Breast epithelium (tissue), 4 donors: ENCODE results near the gene PKDREJ. TPM values are rescaled to one million over a fixed set of nuclear protein-coding genes. Genes with fewer than 3 reads are reported as not detected.
A peak's percentile ranks its signal among the peaks of the same experiment; 100 is the strongest.

Source experiments
- DNase-seq, 2 donors: peaks; one replicate each; pipeline ENCODE4 v3.0.0-alpha.2; 2019; ENCODE audit warnings: low spot score in 2 of 2
- H3K27ac ChIP-seq, 2 donors: fragments of 200-600 bp; sonication (generic) in 1 of 2; one replicate each; pipeline ENCODE4 v1.5.1; 2016 to 2019; ENCODE audit warnings: mild to moderate bottlenecking in 1 of 2
- H3K27me3 ChIP-seq, 2 donors: fragments of 200-600 bp; sonication (generic) in 1 of 2; one replicate each; pipeline versions ENCODE4 v1.5.1 to v1.6.0; 2017 to 2019; ENCODE audit warnings: control low read depth in 1 of 2, mild to moderate bottlenecking in 1 of 2
- H3K36me3 ChIP-seq: fragments of 200-600 bp; one replicate; pipeline ENCODE4 v1.5.1; 2019
- H3K4me1 ChIP-seq, 2 donors: fragments of 200-600 bp; sonication (generic); one replicate each; pipeline ENCODE4 v1.5.1; 2016 to 2019; ENCODE audit warnings: control low read depth in 1 of 2
- H3K4me3 ChIP-seq, 3 donors: fragments of 200-600 bp; sonication (generic); 1 replicate in 2 of 3; 2 replicates in 1 of 3; pipeline ENCODE4 v1.5.1; 2016 to 2019; ENCODE audit warnings: mild to moderate bottlenecking in 3 of 3, moderate library complexity in 2 of 3
- H3K9me3 ChIP-seq, 2 donors: fragments of 200-600 bp; sonication (generic) in 1 of 2; one replicate each; pipeline ENCODE4 v1.5.1; 2016 to 2019; ENCODE audit warnings: control low read depth in 1 of 2
- POLR2A ChIP-seq: fragments of 450-650 bp; IDR thresholded peaks from one replicate; pipeline ENCODE4 v1.6.1; 2016; ENCODE audit warnings: antibody characterized with exemption, mild to moderate bottlenecking, moderate library complexity
- POLR2AphosphoS5 ChIP-seq, 3 donors: sonication (generic); formaldehyde crosslinking; IDR thresholded peaks; one replicate each; pipeline ENCODE4 v1.6.1; 2017; ENCODE audit warnings: antibody characterized with exemption in 3 of 3
- intact Hi-C: fragments of 100-400 bp; cut with DNase I; formaldehyde crosslinking; loops from one replicate; pipeline ENCODE4 v1.15.1; 2023; ENCODE audit warnings: low total_unique reads
- total RNA-seq, 3 donors: library from RNA; depleted of rRNA; stranded (reverse); fragments of >200 nt; gene quantifications; one replicate each; pipeline ENCODE4 v1.1.0, GENCODE V29; 2016
- TF ChIP-seq, protein P1 (sequence below), 3 donors: fragments of 450-650 bp; IDR thresholded peaks; one replicate each; pipeline ENCODE4 v1.5.1; 2016 to 2017; ENCODE audit warnings: antibody characterized with exemption in 3 of 3, mild to moderate bottlenecking in 3 of 3, moderate library complexity in 3 of 3

The PKDREJ gene
- total RNA-seq, 3 donors from 2014 or later = 0.16 TPM; not detected in 2

DNA sequence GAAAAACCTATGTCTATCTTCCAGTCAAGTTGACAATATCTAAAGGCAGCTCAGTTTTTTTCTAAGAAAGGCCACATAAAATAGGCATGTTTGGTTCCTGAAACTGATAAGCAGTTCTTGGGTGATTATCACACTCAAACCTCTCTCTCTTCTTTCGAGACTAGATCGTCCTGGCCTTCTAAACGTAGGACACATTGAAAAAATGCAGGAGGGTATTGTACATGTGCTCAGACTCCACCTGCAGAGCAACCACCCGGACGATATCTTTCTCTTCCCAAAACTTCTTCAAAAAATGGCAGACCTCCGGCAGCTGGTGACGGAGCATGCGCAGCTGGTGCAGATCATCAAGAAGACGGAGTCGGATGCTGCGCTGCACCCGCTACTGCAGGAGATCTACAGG, 28.2 kb downstream of the PKDREJ start:
- Histone ChIP-seq H3K27me3 (no peaks in the 10 kb centered on the region), H3K4me1 (no peaks in the 10 kb centered on the region), H3K27ac (no peak overlapping the region), H3K4me3 (no peak overlapping the region), H3K36me3 (no peaks in the 10 kb centered on the region), H3K9me3 (no peaks in the 10 kb centered on the region)
- DNase-seq = no peak
- intact Hi-C loops = no loop called here
- TF ChIP-seq POLR2AphosphoS5 (IDR thresholded peaks at IDR 0.05) (no peak), POLR2A (no peak)
- TF ChIP-seq, protein P1, sequence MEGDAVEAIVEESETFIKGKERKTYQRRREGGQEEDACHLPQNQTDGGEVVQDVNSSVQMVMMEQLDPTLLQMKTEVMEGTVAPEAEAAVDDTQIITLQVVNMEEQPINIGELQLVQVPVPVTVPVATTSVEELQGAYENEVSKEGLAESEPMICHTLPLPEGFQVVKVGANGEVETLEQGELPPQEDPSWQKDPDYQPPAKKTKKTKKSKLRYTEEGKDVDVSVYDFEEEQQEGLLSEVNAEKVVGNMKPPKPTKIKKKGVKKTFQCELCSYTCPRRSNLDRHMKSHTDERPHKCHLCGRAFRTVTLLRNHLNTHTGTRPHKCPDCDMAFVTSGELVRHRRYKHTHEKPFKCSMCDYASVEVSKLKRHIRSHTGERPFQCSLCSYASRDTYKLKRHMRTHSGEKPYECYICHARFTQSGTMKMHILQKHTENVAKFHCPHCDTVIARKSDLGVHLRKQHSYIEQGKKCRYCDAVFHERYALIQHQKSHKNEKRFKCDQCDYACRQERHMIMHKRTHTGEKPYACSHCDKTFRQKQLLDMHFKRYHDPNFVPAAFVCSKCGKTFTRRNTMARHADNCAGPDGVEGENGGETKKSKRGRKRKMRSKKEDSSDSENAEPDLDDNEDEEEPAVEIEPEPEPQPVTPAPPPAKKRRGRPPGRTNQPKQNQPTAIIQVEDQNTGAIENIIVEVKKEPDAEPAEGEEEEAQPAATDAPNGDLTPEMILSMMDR (IDR thresholded peaks at IDR 0.05) = no peak

DNA sequence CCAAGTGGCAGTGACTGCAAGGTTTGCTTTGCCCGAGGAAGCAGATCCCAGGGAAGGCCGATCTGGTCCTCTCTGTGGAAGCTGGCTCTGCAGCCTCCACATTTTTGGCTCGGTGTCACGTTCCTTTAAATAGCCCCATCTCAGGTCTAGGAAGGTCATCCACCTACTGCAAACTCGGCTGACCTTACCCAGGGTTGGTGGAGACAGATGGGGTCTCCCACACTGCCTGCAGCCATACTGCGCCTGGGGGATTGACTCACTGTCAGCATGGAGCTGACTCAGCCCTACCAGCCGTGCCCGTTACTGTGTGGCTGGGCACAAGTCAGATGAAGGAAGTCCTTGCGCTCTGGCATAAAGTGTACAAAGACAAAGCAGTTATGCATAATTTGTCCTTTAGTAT, 29.9 kb downstream of the PKDREJ start:
- TF ChIP-seq, protein P1 (IDR thresholded peaks at IDR 0.05) = no peak
- TF ChIP-seq POLR2A = no peak
- Histone ChIP-seq H3K4me1 (no peaks in the 10 kb centered on the region), H3K27ac (no peak overlapping the region), H3K36me3 (no peaks in the 10 kb centered on the region), H3K9me3 (no peaks in the 10 kb centered on the region), H3K27me3 (no peaks in the 10 kb centered on the region), H3K4me3 (no peak overlapping the region)
- DNase-seq = no peak
- intact Hi-C loops = no loop called here

DNA sequence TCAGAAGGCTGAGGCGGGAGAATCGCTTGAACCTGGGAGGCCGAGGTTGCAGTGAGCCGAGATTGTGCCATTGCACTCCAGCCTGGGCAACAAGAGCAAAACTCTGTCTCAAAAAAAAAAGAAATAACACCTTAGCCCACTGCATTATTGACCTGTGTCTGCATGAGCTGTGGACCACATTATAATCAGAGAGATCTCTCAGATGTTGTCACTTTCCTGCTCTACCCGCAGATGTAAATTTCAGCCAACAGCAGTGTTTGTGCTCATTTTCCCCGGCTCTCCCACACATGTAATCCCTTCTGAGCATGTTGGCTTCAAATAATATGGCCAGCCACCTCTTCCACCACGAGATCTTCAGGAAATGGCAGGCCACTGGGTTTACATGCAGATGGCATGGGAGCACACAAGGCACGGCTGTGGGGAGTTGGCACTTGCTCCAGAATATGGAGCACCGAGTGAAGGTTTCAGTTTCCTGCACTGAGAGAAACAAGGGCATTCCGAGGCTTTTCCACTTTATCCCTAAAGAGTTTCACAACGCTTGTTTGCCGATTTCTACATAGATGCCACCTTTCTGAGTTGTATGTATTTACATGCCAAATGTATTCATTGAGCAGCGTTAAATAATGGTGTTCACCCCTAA, 32.8 kb downstream of the PKDREJ start:
- no peaks in the 10 kb centered on the region for H3K4me1 ChIP-seq
- no peaks in the 10 kb centered on the region for H3K36me3 ChIP-seq
- H3K27ac ChIP-seq = peak overlapping the region in 1 of 2 donors; percentile 32
- no peak for DNase-seq
- no peaks in the 10 kb centered on the region for H3K27me3 ChIP-seq
- intact Hi-C loops = no loop called here
- TF ChIP-seq POLR2AphosphoS5 (IDR thresholded peaks at IDR 0.05) (no peak), POLR2A (no peak)
- TF ChIP-seq, protein P1 (IDR thresholded peaks at IDR 0.05) = no peak
- no peak overlapping the region for H3K4me3 ChIP-seq
- no peaks in the 10 kb centered on the region for H3K9me3 ChIP-seq

DNA sequence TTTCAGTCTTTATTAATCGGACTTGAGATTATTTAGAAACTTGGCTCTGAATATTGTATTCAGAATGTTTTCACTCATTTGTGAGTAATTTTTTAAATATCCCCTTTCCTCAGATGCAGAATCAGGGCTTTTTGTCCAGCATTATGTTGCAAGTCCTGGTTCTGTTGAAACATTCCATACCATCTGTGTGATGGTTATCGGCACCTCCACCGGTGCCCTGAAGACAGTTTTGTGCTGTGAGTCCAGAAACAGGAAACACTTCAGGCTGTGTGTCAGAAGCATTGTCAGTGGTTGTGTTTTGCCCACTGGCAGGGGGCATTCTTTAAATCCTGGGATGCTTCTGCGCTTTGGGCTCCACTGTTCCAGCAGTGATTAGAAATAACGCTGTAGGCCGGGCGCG, 33.4 kb downstream of the PKDREJ start:
- Histone ChIP-seq H3K27me3 (no peaks in the 10 kb centered on the region), H3K4me3 (no peak overlapping the region), H3K27ac (peak overlapping the region in 1 of 2 donors; percentile 32), H3K9me3 (no peaks in the 10 kb centered on the region), H3K36me3 (no peaks in the 10 kb centered on the region), H3K4me1 (no peaks in the 10 kb centered on the region)
- no peak for DNase-seq
- intact Hi-C loops = no loop called here
- no peak for TF ChIP-seq POLR2AphosphoS5 (IDR thresholded peaks at IDR 0.05)
- TF ChIP-seq, protein P1 (IDR thresholded peaks at IDR 0.05) = no peak
- TF ChIP-seq POLR2A = no peak

DNA sequence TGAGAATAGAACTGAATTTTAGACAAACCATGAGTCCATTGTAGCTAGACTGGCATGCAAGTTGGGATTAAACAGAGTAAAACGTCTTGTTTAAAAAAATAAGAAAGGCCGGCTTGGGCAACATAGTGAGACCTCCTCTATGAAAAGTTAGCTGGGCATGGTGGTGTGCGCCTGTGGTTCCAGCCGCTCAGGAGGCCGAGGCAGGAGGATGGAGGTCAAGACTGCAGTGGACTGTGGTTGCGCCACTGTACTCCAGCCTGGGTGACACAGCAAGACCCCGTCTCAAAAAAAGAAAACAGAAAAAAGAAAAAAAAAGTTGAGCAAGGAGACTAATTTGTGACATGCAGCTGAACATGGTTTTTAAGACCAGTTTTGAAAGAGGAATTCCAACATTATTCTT, 36.6 kb downstream of the PKDREJ start:
- H3K4me3 ChIP-seq = no peak overlapping the region
- H3K9me3 ChIP-seq = no peaks in the 10 kb centered on the region
- no peaks in the 10 kb centered on the region for H3K4me1 ChIP-seq
- TF ChIP-seq POLR2A = no peak
- TF ChIP-seq, protein P1 (IDR thresholded peaks at IDR 0.05) = no peak
- H3K36me3 ChIP-seq = no peaks in the 10 kb centered on the region
- H3K27ac ChIP-seq = no peak overlapping the region
- intact Hi-C loops = no loop called here
- no peaks in the 10 kb centered on the region for H3K27me3 ChIP-seq
- DNase-seq = no peak
